Lower leg skin (tissue), 4 donors: ENCODE measurements around the gene RNASEH2B. TPM values are rescaled to one million over a fixed set of nuclear protein-coding genes. Genes with fewer than 3 reads are reported as not detected.

Source experiments
- DNase-seq, 2 donors: peaks; one replicate each; pipeline ENCODE4 v3.0.0-alpha.2; 2019; ENCODE audit warnings: low spot score in 2 of 2
- H3K4me3 ChIP-seq: fragments of 200-600 bp; sonication (generic); 2 replicates; pipeline ENCODE4 v1.5.1; 2017; ENCODE audit warnings: mild to moderate bottlenecking, low read depth; ENCODE audit not compliant: poor library complexity, severe bottlenecking
- POLR2A ChIP-seq, 2 donors: fragments of 450-650 bp; IDR thresholded peaks; one replicate each; pipeline ENCODE4 v1.6.1; 2016 to 2017; ENCODE audit warnings: antibody characterized with exemption in 2 of 2, mild to moderate bottlenecking in 1 of 2, moderate library complexity in 1 of 2
- WGBS, 2 donors: methylation state at CpG; one replicate each; pipeline ENCODE4 v1.1.5; 2018; 5-methylcytosine and 5-hydroxymethylcytosine counted together
- intact Hi-C: fragments of 100-400 bp; cut with DNase I; formaldehyde crosslinking; loops from one replicate; pipeline ENCODE4 v1.15.0; 2023; ENCODE audit warnings: low total_unique reads
- total RNA-seq, 4 donors: library from RNA; depleted of rRNA; stranded (reverse); fragments of >200 nt; gene quantifications; one replicate each; pipeline ENCODE4 v1.1.0, GENCODE V29; 2016
- TF ChIP-seq, protein P1 (sequence below), 3 donors: fragments of 450-650 bp; IDR thresholded peaks; one replicate each; pipeline ENCODE4 v1.5.1; 2016; ENCODE audit warnings: antibody characterized with exemption in 3 of 3, mild to moderate bottlenecking in 3 of 3, moderate library complexity in 2 of 3

The RNASEH2B gene
- total RNA-seq, 4 donors from 2014 or later, result 22.8 to 47.9 (median 25.1) TPM

DNA sequence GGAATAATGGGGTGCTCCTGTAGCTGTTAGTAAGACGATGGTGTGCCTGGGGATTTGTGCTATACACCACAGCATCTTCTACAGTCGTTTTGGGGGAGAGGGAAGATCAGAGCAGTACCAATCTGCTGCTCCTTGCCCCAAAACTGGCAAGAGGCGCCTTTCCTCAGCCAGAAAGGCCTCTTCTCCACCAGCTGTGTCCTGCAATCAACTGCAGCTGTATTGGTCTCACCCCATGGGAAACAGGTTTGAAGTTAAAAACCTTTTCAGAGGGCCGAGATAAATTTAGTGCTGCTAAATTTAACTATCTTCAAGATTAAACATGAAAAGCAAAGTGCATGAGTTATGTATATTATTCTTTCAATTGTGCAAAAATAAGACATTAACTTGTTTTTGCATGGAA, 1.2 kb upstream of the RNASEH2B start:
- DNase-seq, result no peak
- WGBS, 2 donors, result 62 to 73% methylated on average over 4 of the region's 4 CpGs
- TF ChIP-seq POLR2A (IDR thresholded peaks at IDR 0.05), result no peak
- TF ChIP-seq, protein P1, sequence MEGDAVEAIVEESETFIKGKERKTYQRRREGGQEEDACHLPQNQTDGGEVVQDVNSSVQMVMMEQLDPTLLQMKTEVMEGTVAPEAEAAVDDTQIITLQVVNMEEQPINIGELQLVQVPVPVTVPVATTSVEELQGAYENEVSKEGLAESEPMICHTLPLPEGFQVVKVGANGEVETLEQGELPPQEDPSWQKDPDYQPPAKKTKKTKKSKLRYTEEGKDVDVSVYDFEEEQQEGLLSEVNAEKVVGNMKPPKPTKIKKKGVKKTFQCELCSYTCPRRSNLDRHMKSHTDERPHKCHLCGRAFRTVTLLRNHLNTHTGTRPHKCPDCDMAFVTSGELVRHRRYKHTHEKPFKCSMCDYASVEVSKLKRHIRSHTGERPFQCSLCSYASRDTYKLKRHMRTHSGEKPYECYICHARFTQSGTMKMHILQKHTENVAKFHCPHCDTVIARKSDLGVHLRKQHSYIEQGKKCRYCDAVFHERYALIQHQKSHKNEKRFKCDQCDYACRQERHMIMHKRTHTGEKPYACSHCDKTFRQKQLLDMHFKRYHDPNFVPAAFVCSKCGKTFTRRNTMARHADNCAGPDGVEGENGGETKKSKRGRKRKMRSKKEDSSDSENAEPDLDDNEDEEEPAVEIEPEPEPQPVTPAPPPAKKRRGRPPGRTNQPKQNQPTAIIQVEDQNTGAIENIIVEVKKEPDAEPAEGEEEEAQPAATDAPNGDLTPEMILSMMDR (IDR thresholded peaks at IDR 0.05), result no peak
- intact Hi-C loops, result no loop called here
- no peak overlapping the region for H3K4me3 ChIP-seq

DNA sequence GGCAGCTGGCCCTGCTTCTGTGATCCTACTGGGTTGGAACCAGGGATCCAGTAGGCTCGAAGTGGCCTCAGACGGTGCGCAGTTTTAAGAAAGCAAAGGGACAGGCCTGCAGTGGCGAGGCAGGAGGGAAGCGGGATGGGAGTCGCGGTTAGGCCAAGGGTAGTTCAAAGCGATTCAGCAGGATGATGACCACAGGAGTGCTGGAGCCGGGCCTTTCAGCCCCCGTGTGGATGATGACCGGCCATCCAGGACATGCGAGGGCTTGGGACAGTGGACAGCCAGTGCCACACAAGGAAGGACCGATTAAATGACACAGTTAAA, 854 bp downstream of the RNASEH2B start:
- intact Hi-C loops, result loop anchor here (10.0 kb wide), 1 partner anchor 936 kb away; no protein-coding TSS in a partner anchor
- TF ChIP-seq, protein P1 (IDR thresholded peaks at IDR 0.05), result no peak
- TF ChIP-seq POLR2A (IDR thresholded peaks at IDR 0.05), result no peak
- WGBS, 2 donors, result 1 to 3% methylated on average over 13 of the region's 13 CpGs
- no peak for DNase-seq
- peak overlapping the region; percentile 84 for H3K4me3 ChIP-seq

DNA sequence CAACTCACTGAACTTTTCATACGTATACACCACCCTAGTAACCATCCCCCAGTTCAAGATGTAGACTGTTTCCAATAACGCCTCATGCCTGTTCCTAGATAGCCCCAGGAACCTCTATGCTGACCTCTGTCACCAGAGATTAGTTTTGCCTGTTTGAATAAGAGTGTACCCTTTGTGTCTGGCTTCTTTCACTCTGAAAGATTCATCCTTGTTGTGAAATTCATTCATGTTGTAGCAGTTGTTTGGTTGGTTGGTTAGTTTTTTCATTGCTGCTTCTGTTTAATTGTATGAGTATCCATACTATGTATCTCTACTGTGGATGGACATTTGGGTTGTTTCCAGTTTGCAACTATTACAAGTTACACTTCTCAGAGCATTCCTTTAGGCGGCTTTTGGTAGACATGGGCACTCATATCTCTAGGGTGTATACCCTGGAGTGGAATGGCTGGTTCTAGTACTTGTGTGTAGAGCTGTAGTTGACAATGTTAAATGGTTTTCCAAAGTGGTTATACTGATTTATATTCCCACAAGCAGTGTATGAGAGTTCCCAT, 1.6 kb downstream of the RNASEH2B start:
- 60 to 63% methylated on average over 3 of the region's 3 CpGs for WGBS, 2 donors
- TF ChIP-seq, protein P1 (IDR thresholded peaks at IDR 0.05), result no peak
- TF ChIP-seq POLR2A (IDR thresholded peaks at IDR 0.05), result no peak
- DNase-seq, result no peak
- intact Hi-C loops, result loop anchor here (10.0 kb wide), 1 partner anchor 936 kb away; no protein-coding TSS in a partner anchor
- no peak overlapping the region for H3K4me3 ChIP-seq

DNA sequence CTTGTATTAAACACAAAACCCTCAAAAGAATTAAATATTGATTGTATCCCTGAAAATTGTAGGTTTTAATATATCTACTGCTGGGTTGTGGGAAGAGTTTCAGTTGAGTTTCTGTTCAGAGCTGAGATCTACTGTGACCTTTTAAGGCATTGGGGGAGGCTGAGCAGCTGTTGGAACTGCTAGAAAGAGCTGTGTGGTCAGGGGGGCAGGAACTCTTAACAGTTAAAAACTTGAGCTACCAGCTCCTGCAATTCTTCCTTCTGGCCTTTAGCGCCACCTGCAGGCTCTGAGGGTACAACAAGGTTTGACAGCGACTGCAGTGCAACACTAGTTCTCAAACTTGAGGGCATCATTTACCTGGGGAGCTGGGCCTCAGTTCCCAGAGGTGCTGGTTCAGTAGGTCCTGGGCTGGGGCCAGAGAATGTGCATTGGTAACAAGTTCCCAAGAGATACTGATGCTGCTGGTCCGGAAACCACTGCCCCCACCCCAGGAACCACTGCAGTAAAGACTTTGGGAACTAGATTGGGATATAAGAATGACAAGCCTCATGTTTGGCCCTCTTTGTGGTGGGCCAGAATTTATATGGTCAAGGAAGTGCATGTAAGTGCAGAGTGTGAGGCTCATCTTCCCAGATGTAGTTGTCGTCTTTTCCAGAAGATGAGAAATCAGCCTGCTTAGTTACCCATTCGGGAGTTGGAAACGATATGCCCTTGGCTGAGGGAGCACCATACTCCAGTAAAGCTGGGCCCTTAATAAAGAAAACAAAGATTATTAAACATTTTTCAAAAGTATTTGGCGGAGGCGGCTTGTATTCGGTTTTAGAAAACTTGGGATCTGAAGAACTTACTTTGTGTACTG, 2.6 kb downstream of the RNASEH2B start:
- WGBS, 2 donors, result 61% methylated on average over 9 of the region's 9 CpGs
- TF ChIP-seq, protein P1 (IDR thresholded peaks at IDR 0.05), result no peak
- no peak for TF ChIP-seq POLR2A (IDR thresholded peaks at IDR 0.05)
- peak; percentile 82 to 98 for DNase-seq
- no peak overlapping the region for H3K4me3 ChIP-seq
- intact Hi-C loops, result loop anchor here (10.0 kb wide), 1 partner anchor 937 kb away; no protein-coding TSS in a partner anchor

DNA sequence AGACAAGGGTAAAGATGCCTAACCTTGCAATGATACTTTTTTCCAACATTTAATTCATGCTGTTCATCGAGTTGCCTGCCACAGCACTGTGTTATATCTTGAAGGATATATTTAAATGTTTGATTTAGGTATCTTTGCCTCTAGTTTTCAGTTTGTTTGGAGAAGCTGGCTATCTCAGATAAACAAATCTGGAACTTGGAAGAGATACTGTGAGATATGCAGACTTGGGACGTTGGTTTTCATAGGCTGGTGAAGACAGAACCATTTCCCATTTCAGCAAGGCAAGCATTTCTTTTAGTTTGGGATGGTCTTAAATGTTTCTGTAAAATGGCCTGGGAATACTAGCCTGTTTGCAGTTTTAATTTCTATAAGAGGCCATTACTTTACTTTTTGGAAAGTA, 3.3 kb downstream of the RNASEH2B start:
- no peak for TF ChIP-seq POLR2A (IDR thresholded peaks at IDR 0.05)
- TF ChIP-seq, protein P1 (IDR thresholded peaks at IDR 0.05), result no peak
- WGBS, 2 donors, result 64 to 65% methylated on average over 2 of the region's 2 CpGs
- intact Hi-C loops, result loop anchor here (10.0 kb wide), 1 partner anchor 938 kb away; no protein-coding TSS in a partner anchor
- no peak for DNase-seq
- H3K4me3 ChIP-seq, result no peak overlapping the region
